Endothelial cell of umbilical vein (primary cell): ENCODE measurements around the gene CUZD1. TPM values are rescaled to one million over a fixed set of nuclear protein-coding genes. Genes with fewer than 3 reads are reported as not detected.

Experiments used
- BruUV-seq: library from RNA; stranded (reverse); fragments of 400-500 nt; replicated peaks from 2 replicates; lab custom pipeline; 2021; lab: Mats Ljungman, UMichigan
- CTCF ChIA-PET: fragments of 300-600, 350-600 bp; sonication (Branson Sonifier 250); formaldehyde crosslinking; loops from one replicate; lab custom pipeline; 2021; ENCODE audit warnings: antibody characterized with exemption, inconsistent platforms; lab: Charles Lee
- POLR2A ChIA-PET: fragments of 300-600, 350-600 bp; sonication (Branson Sonifier 250); formaldehyde crosslinking; loops from one replicate; lab custom pipeline; 2021; ENCODE audit warnings: antibody characterized with exemption, inconsistent platforms; lab: Charles Lee
- DNase-seq: peaks from one replicate; pipeline ENCODE4 v3.0.0-alpha.2; 2011; ENCODE audit warnings: low read depth, low spot score
- FAIRE-seq: peaks from 2 replicates; lab custom pipeline; 2011; peaks lifted over from hg19 to GRCh38; lab: Jason Lieb, UNC
- H2AFZ ChIP-seq: 2 replicates; pipeline ENCODE4 v1.6.0; 2012; ENCODE audit warnings: low read depth, low read length, control low read depth, inconsistent platforms
- H3K27ac ChIP-seq: 2 replicates; pipeline ENCODE4 v1.5.1; 2011; ENCODE audit warnings: low read depth, mild to moderate bottlenecking, control low read depth, low read length, moderate library complexity; ENCODE audit not compliant: insufficient read depth
- H3K27me3 ChIP-seq, 2 experiments: 2 replicates each; pipeline versions ENCODE4 v1.6.0 to v1.6.1; 2011; ENCODE audit warnings: low read length in 2 of 2, mixed read lengths in 1 of 2; ENCODE audit not compliant: control insufficient read depth in 2 of 2, insufficient read depth in 2 of 2
- H3K36me3 ChIP-seq, 2 experiments: 2 replicates in 1 of 2; 3 replicates in 1 of 2; pipeline ENCODE4 v1.5.1; 2011; ENCODE audit warnings: low read length in 2 of 2, mild to moderate bottlenecking in 1 of 2, moderate library complexity in 1 of 2; ENCODE audit not compliant: control insufficient read depth in 2 of 2, insufficient read depth in 2 of 2; ENCODE audit errors: extremely low read depth in 1 of 2
- H3K4me1 ChIP-seq: 3 replicates; pipeline ENCODE4 v1.5.1; 2011; ENCODE audit warnings: mild to moderate bottlenecking, low read length; ENCODE audit not compliant: control insufficient read depth, insufficient read depth; ENCODE audit errors: extremely low read depth
- H3K4me2 ChIP-seq: 2 replicates; pipeline ENCODE4 v1.6.1; 2011; ENCODE audit warnings: low read length, control low read depth, mixed read lengths; ENCODE audit not compliant: insufficient read depth
- H3K4me3 ChIP-seq, 3 experiments: fragments of 200-600 bp in 1 of 3; sonication (generic), shearing (Covaris generic) in 1 of 3; replicated peaks in 1 of 3; 2 replicates each; pipeline ENCODE4 v1.5.1; 2011 to 2016; ENCODE audit warnings: control low read depth in 3 of 3, low read length in 3 of 3, mild to moderate bottlenecking in 2 of 3, inconsistent platforms in 1 of 3, low read depth in 1 of 3, moderate library complexity in 1 of 3; ENCODE audit not compliant: insufficient read depth in 1 of 3
- H3K79me2 ChIP-seq: 2 replicates; pipeline ENCODE4 v1.6.0; 2012; ENCODE audit warnings: low read length, inconsistent platforms; ENCODE audit not compliant: control insufficient read depth, insufficient read depth
- H3K9ac ChIP-seq: replicated peaks from 2 replicates; pipeline ENCODE3; 2011; ENCODE audit warnings: low read length, control low read depth; ENCODE audit not compliant: insufficient read depth; ENCODE audit errors: extremely low read depth
- H3K9me1 ChIP-seq: replicated peaks from 3 replicates; pipeline ENCODE4 v1.6.0; 2011; ENCODE audit warnings: mild to moderate bottlenecking, low read length; ENCODE audit not compliant: control insufficient read depth, insufficient read depth; ENCODE audit errors: extremely low read depth
- H3K9me3 ChIP-seq: replicated peaks from 2 replicates; pipeline ENCODE4 v1.5.1; 2012; ENCODE audit warnings: low read length, inconsistent platforms; ENCODE audit not compliant: control insufficient read depth, insufficient read depth
- H4K20me1 ChIP-seq: replicated peaks from 2 replicates; pipeline ENCODE3; 2011; ENCODE audit warnings: mild to moderate bottlenecking, low read length; ENCODE audit not compliant: control insufficient read depth, insufficient read depth; ENCODE audit errors: extremely low read depth
- EZH2 ChIP-seq: IDR thresholded peaks from 2 replicates; pipeline ENCODE4 v1.6.1; 2012; ENCODE audit warnings: borderline replicate concordance, low read depth, mild to moderate bottlenecking, moderate library complexity, low read length, inconsistent platforms; ENCODE audit not compliant: severe bottlenecking
- FOS ChIP-seq: IDR thresholded peaks from 2 replicates; pipeline ENCODE4 v1.6.1; 2011; ENCODE audit warnings: mild to moderate bottlenecking, low read length, moderate library complexity, borderline replicate concordance; ENCODE audit not compliant: insufficient read depth
- GATA2 ChIP-seq: IDR thresholded peaks from 2 replicates; pipeline ENCODE4 v1.7.0; 2011; ENCODE audit warnings: low read depth, mild to moderate bottlenecking, moderate library complexity, mixed read lengths, low read length; ENCODE audit not compliant: insufficient read length, insufficient read depth
- JUN ChIP-seq: IDR thresholded peaks from 2 replicates; pipeline ENCODE4 v1.6.1; 2011; ENCODE audit warnings: borderline replicate concordance, low read depth; ENCODE audit not compliant: insufficient read length, insufficient read depth
- MYC ChIP-seq: IDR thresholded peaks from one replicate; pipeline ENCODE4 v1.6.1; 2011; ENCODE audit warnings: mild to moderate bottlenecking, low read depth, low read length
- POLR2A ChIP-seq: IDR thresholded peaks from 2 replicates; pipeline ENCODE4 v1.6.1; 2012; ENCODE audit warnings: low read depth, mild to moderate bottlenecking, control low read depth, low read length
- POLR2AphosphoS5 ChIP-seq: IDR thresholded peaks from 2 replicates; pipeline ENCODE4 v1.6.1; 2012; ENCODE audit warnings: low read depth, mild to moderate bottlenecking, control low read depth, low read length, moderate library complexity; ENCODE audit not compliant: insufficient read depth
- dilution Hi-C: fragments of 300-500 bp; cut with MboI; formaldehyde crosslinking; loops from one replicate; pipeline ENCODE4 v1.15.0; 2019; ENCODE audit warnings: low sequenced_read_pairs; ENCODE audit not compliant: extremely low pct_ligation_motif_present
- intact Hi-C: fragments of 100-400 bp; cut with micrococcal nuclease; formaldehyde crosslinking; loops from one replicate; pipeline ENCODE4 v1.10.0; 2022
- polyA plus RNA-seq, 4 experiments: library from polyadenylated mRNA; depleted of rRNA in 3 of 4; stranded (reverse) in 3 of 4; unstranded in 1 of 4; fragments of >200 nt; gene quantifications; 2 replicates each; pipeline versions ENCODE4 v1.2.1 to v1.2.3, GENCODE V29; 2011 to 2012; ENCODE audit warnings: missing spikeins in 1 of 4
- total RNA-seq: library from RNA; stranded (reverse); gene quantifications from 2 replicates; pipeline ENCODE4 v1.2.3, GENCODE V29; 2021
- TF ChIP-seq, protein P1 (sequence below): IDR thresholded peaks from 2 replicates; pipeline ENCODE4 v1.6.1; 2011; ENCODE audit not compliant: insufficient read depth, insufficient read length
- TF ChIP-seq, protein P2 (sequence below), 2 donors: IDR thresholded peaks; 1 replicate in 1 of 2; 2 replicates in 1 of 2; pipeline ENCODE4 v1.5.1; 2011; ENCODE audit warnings: low read length in 2 of 2, mild to moderate bottlenecking in 2 of 2, moderate library complexity in 2 of 2, control low read depth in 1 of 2, inconsistent platforms in 1 of 2, low read depth in 1 of 2; ENCODE audit not compliant: insufficient read depth in 1 of 2; ENCODE audit errors: extremely low read depth in 1 of 2

The CUZD1 gene
- total and polyA plus RNA-seq, 2 donors (not counting 3 experiments of a cell fraction or from before 2014, with no cell fraction given) = 1.1 to 1.4 TPM

DNA sequence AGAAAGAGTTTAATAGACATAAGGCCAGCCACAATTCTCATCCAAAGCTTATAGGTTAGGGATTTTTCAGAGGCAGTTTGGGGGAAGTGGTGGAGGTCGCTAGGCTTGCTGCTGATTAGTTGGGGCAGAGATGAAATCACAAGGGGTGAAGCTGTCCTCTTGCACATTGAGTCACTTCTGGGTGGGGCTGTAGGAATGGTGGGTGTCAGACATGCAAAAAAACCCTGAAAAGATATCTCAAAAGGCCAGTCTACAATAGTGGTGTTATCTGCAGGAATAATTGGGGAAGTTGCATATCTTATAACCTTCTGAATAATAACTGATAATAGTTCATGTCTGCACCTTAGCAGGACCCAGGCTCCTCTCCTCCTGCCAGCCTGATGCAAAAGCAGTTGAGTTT lies 31.6 kb upstream of the CUZD1 start:
- H3K9me1 ChIP-seq = no peaks in the 10 kb centered on the region
- H3K4me2 ChIP-seq = peak overlapping the region; percentile 21
- no peak for DNase-seq
- no peaks in the 10 kb centered on the region for H3K27me3 ChIP-seq
- dilution Hi-C loops (no loop called here), intact Hi-C loops (no loop called here)
- no peaks in the 10 kb centered on the region for H4K20me1 ChIP-seq
- TF ChIP-seq JUN (no peak), FOS (no peak), POLR2AphosphoS5 (no peak), MYC (no peak), GATA2 (no peak), POLR2A (no peak), EZH2 (no peak)
- TF ChIP-seq, protein P1, sequence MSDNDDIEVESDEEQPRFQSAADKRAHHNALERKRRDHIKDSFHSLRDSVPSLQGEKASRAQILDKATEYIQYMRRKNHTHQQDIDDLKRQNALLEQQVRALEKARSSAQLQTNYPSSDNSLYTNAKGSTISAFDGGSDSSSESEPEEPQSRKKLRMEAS = no peak
- TF ChIP-seq, protein P2, sequence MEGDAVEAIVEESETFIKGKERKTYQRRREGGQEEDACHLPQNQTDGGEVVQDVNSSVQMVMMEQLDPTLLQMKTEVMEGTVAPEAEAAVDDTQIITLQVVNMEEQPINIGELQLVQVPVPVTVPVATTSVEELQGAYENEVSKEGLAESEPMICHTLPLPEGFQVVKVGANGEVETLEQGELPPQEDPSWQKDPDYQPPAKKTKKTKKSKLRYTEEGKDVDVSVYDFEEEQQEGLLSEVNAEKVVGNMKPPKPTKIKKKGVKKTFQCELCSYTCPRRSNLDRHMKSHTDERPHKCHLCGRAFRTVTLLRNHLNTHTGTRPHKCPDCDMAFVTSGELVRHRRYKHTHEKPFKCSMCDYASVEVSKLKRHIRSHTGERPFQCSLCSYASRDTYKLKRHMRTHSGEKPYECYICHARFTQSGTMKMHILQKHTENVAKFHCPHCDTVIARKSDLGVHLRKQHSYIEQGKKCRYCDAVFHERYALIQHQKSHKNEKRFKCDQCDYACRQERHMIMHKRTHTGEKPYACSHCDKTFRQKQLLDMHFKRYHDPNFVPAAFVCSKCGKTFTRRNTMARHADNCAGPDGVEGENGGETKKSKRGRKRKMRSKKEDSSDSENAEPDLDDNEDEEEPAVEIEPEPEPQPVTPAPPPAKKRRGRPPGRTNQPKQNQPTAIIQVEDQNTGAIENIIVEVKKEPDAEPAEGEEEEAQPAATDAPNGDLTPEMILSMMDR (IDR thresholded peaks at IDR 0.05; ENCODE audit: extremely low read depth in 1 of 2, insufficient read depth in 1 of 2, low read depth in 1 of 2, low read length in 2 of 2) = no peak
- H2AFZ ChIP-seq = no peak overlapping the region
- peaks cover 0 to 3% of the 10 kb centered on the region in 2 experiments for H3K36me3 ChIP-seq
- no TSS peak for BruUV-seq
- H3K9ac ChIP-seq = no peak overlapping the region
- H3K9me3 ChIP-seq = no peaks in the 10 kb centered on the region
- H3K4me1 ChIP-seq = peaks cover 26% of the 10 kb centered on the region
- H3K27ac ChIP-seq = no peak overlapping the region
- H3K79me2 ChIP-seq = peaks cover 69% of the 10 kb centered on the region
- no peak overlapping the region for H3K4me3 ChIP-seq
- POLR2A ChIA-PET = no interaction called here
- FAIRE-seq = no peak
- CTCF ChIA-PET = no interaction called here
